Gastrocnemius medialis (tissue), 4 donors: Measurements from ENCODE around the gene ZDHHC8.

ENCODE experiments used
- CTCF ChIP-seq, 5 experiments: fragments of 450-650 bp in 3 of 5; fragments of 200-600 bp in 2 of 5; sonication (generic) in 2 of 5; IDR thresholded peaks in 4 of 5; conservative IDR thresholded peaks in 1 of 5; 1 replicate in 4 of 5; 2 replicates in 1 of 5; pipeline ENCODE4 v1.5.1; 2016 to 2019; ENCODE audit warnings: antibody characterized with exemption in 5 of 5, mild to moderate bottlenecking in 3 of 5, moderate library complexity in 3 of 5
- POLR2A ChIP-seq, 2 donors: fragments of 450-650 bp; IDR thresholded peaks; one replicate each; pipeline ENCODE4 v1.6.1; 2017; ENCODE audit warnings: antibody characterized with exemption in 2 of 2, mild to moderate bottlenecking in 2 of 2, moderate library complexity in 2 of 2

GRCh38 chr22:20191000-20191515 lies 59.5 kb downstream of the ZDHHC8 start:
- no peak for TF ChIP-seq CTCF (IDR thresholded peaks at IDR 0.05 in 4 of 5, conservative IDR thresholded peaks at IDR 0.05 in 1 of 5)
- TF ChIP-seq POLR2A (IDR thresholded peaks at IDR 0.05): no peak
